SK-N-SH treated with all-trans-retinoic acid at 6 μM for 48 hours (cell line): ENCODE data around the gene PALB2.

Experiments used
- BACH2 ChIP-seq: fragments of 250-450 bp; sonication (Bioruptor Pico); IDR thresholded peaks from 2 replicates; pipeline ENCODE4 v1.9.0; 2021; ENCODE audit warnings: mild to moderate bottlenecking, borderline replicate concordance
- CREB5 ChIP-seq: fragments of 250-450 bp; sonication (Bioruptor Pico); IDR thresholded peaks from 2 replicates; pipeline ENCODE4 v1.5.1; 2020; ENCODE audit warnings: low read depth, mild to moderate bottlenecking, moderate library complexity
- GLIS3 ChIP-seq: fragments of 250-450 bp; sonication (Bioruptor Pico); IDR thresholded peaks from 2 replicates; pipeline ENCODE4 v1.5.0; 2020; ENCODE audit warnings: mild to moderate bottlenecking, moderate library complexity
- POU6F1 ChIP-seq: fragments of 250-450 bp; sonication (Bioruptor Pico); IDR thresholded peaks from 2 replicates; pipeline ENCODE4 v1.8.0; 2021; ENCODE audit warnings: low read depth, mild to moderate bottlenecking, moderate library complexity, borderline replicate concordance
- RARB ChIP-seq: fragments of 250-450 bp; sonication (Bioruptor Pico); IDR thresholded peaks from 2 replicates; pipeline ENCODE4 v1.8.0; 2021; ENCODE audit warnings: mild to moderate bottlenecking, moderate library complexity
- TSHZ2 ChIP-seq: fragments of 250-450 bp; sonication (Bioruptor Pico); IDR thresholded peaks from 2 replicates; pipeline ENCODE4 v1.5.0; 2020; ENCODE audit warnings: mild to moderate bottlenecking, moderate library complexity
- ZFP30 ChIP-seq: fragments of 450-650 bp; formaldehyde crosslinking; IDR thresholded peaks from 2 replicates; pipeline ENCODE4 v1.5.0; 2022; ENCODE audit warnings: mild to moderate bottlenecking, moderate library complexity
- ZNF565 ChIP-seq: fragments of 450-650 bp; formaldehyde crosslinking; conservative IDR thresholded peaks from 2 replicates; pipeline ENCODE4 v1.5.0; 2020; ENCODE audit warnings: low read depth, mild to moderate bottlenecking, moderate library complexity
- ZNF8 ChIP-seq: fragments of 450-650 bp; formaldehyde crosslinking; IDR thresholded peaks from 2 replicates; pipeline ENCODE4 v1.5.0; 2020; ENCODE audit warnings: mild to moderate bottlenecking, moderate library complexity
- TF ChIP-seq, protein P1 (sequence below): fragments of 250-450 bp; sonication (Bioruptor Pico); IDR thresholded peaks from 2 replicates; pipeline ENCODE4 v1.8.0; 2020; ENCODE audit warnings: mild to moderate bottlenecking, moderate library complexity, borderline replicate concordance

DNA sequence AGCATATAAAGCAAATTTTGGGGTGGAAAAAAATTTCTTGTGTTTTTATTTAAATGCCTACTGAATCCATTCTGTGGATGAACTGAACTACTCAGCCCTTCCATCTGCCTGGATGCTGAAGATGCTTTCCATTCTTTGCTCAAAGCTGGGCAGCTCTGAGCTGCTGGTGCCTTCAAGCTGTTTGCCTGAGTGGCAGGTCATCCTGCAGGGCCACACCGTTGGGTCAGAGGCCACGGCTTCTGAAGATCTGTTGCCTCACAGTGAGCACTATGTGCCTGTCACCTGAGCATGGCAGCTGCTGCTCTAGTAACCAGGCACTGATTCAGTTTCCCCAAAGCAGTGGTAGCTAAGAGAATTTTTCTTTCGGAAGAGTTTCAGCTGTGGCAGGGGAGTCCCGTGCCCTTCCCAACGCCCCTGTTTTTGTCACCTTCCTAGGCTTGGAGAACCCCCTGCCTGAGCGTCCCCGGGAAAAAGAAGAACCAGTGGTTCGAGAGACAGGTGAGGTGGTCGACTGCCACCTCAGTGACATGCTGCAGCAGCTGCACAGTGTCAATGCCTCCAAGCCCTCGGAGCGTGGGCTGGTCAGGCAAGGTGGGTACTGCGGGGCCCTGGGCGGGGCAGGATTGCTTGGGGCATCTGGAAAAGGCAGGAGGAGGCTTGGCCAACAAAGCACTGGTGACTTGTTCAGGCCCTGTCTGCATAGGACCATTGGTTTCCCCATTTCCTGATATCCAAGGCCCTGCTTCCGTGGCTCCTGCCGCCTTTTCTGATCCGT is 46.1 kb upstream of the PALB2 start:
- TF ChIP-seq GLIS3 (no peak), ZNF565 (CRISPR knock-in tag) (no peak), POU6F1 (no peak), TSHZ2 (CRISPR knock-in tag) (no peak), CREB5 (no peak), RARB (CRISPR knock-in tag) (no peak), BACH2 (CRISPR knock-in tag) (no peak), ZFP30 (CRISPR knock-in tag) (no peak), ZNF8 (CRISPR knock-in tag) (no peak)
- TF ChIP-seq, protein P1, sequence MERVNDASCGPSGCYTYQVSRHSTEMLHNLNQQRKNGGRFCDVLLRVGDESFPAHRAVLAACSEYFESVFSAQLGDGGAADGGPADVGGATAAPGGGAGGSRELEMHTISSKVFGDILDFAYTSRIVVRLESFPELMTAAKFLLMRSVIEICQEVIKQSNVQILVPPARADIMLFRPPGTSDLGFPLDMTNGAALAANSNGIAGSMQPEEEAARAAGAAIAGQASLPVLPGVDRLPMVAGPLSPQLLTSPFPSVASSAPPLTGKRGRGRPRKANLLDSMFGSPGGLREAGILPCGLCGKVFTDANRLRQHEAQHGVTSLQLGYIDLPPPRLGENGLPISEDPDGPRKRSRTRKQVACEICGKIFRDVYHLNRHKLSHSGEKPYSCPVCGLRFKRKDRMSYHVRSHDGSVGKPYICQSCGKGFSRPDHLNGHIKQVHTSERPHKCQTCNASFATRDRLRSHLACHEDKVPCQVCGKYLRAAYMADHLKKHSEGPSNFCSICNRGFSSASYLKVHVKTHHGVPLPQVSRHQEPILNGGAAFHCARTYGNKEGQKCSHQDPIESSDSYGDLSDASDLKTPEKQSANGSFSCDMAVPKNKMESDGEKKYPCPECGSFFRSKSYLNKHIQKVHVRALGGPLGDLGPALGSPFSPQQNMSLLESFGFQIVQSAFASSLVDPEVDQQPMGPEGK = no peak
